WI38 (cell line): Measurements from ENCODE around the gene SKAP1.
"Not testable (repeated sequence)": the region's sequence is repeated elsewhere in the genome, so short reads cannot be mapped to it uniquely, and the experiment has no call there.

ENCODE experiments used
- H3K4me3 ChIP-seq: 2 replicates; pipeline ENCODE4 v1.5.1; 2011; ENCODE audit warnings: low read depth, mild to moderate bottlenecking, control low read depth, low read length
- TF ChIP-seq, protein P1 (sequence below): IDR thresholded peaks from 2 replicates; pipeline ENCODE4 v1.5.1; 2012; ENCODE audit warnings: low read depth, mild to moderate bottlenecking, control low read depth, low read length

The SKAP1 gene

DNA sequence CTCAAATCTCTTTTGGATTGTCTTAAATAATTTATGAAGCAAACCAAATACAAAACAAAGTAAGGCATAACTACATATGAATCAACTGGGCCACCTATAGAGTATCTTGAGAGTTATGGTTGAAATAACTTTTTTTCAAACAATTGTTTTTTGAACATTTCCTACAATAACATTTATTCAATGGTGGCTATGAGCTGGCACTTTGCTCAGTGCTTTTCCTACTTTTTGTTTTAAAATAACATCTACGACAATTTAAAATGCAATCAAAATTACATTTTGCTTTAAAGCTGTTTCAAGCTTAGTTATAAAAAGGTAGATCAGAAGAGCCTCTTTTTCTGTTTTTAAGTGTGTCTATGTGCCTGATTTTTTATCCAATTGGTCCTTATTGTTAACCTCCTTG, 238.7 kb downstream of the SKAP1 start:
- no peak overlapping the region for H3K4me3 ChIP-seq
- TF ChIP-seq, protein P1, sequence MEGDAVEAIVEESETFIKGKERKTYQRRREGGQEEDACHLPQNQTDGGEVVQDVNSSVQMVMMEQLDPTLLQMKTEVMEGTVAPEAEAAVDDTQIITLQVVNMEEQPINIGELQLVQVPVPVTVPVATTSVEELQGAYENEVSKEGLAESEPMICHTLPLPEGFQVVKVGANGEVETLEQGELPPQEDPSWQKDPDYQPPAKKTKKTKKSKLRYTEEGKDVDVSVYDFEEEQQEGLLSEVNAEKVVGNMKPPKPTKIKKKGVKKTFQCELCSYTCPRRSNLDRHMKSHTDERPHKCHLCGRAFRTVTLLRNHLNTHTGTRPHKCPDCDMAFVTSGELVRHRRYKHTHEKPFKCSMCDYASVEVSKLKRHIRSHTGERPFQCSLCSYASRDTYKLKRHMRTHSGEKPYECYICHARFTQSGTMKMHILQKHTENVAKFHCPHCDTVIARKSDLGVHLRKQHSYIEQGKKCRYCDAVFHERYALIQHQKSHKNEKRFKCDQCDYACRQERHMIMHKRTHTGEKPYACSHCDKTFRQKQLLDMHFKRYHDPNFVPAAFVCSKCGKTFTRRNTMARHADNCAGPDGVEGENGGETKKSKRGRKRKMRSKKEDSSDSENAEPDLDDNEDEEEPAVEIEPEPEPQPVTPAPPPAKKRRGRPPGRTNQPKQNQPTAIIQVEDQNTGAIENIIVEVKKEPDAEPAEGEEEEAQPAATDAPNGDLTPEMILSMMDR = no peak

- H3K4me3 ChIP-seq = no peak overlapping the region
Measured at GRCh38 chr17:48190871-48191270, 239.1 kb downstream of the SKAP1 start.

GRCh38 chr17:48187872-48188608, 242.0 kb downstream of the SKAP1 start:
- no peak overlapping the region for H3K4me3 ChIP-seq
- TF ChIP-seq, protein P1 = no peak

More at GRCh38 chr17:48190871-48191270, 239.1 kb downstream of the SKAP1 start:
- TF ChIP-seq, protein P1 = no peak

- H3K4me3 ChIP-seq = not testable (repeated sequence)
Measured at GRCh38 chr17:48186317-48186716, 243.7 kb downstream of the SKAP1 start.

DNA sequence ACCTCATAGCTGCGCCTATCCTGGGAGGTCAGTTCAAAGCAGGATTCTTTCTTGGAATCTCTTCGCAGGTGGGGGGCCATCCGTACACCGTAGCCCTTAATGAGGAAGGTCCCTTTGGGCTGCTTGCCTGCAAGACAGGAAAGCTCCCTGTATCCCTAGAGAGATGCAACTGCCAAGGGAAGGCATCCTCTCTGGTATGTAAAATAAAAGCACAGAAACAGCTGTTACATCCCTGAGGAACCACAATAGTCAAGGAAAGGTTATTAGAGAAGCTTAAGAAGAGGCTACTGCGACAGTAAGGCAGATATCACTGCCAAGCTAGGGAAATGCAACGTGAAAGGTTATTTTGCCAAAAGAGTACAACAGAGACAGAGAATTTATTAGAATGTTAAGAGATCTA, 245.3 kb downstream of the SKAP1 start:
- TF ChIP-seq, protein P1 = no peak
- no peak overlapping the region for H3K4me3 ChIP-seq

DNA sequence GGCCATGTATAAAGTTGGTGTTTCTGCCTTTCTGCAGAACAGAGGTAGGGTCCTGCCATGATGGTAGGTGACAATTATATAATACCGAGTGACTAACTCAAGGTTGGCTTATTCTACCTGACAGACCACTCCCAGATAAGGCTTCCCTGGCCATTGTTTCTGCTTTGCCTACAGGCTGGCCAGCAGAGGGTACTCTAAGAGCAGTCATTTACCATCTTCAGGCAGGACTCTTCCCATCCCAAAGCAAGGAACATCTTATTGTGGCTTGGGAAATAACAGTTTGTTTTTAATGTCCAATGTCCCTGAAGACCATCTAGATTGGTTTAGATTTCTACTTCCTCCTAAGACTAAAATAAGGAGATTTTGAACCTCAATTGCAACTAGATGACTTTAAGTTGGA, 248.4 kb downstream of the SKAP1 start:
- TF ChIP-seq, protein P1 = no peak
- no peak overlapping the region for H3K4me3 ChIP-seq

DNA sequence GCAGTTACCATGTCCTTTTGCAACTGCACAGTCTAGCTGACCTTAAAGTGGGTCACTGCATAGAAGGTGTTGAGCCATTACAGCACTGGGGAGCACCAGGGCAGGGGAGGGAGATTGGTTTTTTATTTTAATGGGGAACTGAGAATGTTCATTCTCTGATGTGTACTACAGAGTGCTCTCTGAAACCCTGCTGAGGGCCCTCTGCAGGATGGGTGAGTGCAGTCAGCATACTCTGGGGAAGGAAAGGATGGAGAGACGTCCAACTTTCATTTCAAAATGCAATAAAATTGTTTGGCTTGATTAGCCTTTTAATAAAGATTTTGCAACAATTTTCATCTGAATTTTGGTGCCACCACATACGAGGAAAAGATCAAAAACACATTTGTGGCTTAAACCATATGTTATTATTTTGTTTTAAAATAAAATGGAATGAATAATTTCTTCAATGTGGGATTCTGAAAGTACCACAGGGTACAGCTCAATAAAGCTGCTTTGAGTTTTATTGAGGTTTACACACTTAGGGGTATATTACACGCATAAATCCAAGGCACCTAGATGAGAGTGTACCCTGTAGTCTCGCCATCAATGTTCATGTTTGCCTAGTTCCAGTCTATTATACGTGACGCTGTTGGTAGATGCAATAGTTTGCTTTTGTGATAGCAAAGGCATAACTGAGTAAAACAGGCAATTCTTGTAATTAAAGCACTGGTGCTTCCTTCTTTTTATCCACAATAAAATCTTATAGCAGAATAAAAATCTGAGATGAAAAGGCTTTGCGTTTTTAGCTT, 249.0 kb downstream of the SKAP1 start:
- no peak overlapping the region for H3K4me3 ChIP-seq
- TF ChIP-seq, protein P1 = no peak
